Measurements from ENCODE around the gene ANAPC15. TPM values are rescaled to one million over a fixed set of nuclear protein-coding genes. Genes with fewer than 3 reads are reported as not detected.

The ANAPC15 gene
- total RNA-seq, 2 donors from 2014 or later: 26.4 to 30.0 TPM

DNA sequence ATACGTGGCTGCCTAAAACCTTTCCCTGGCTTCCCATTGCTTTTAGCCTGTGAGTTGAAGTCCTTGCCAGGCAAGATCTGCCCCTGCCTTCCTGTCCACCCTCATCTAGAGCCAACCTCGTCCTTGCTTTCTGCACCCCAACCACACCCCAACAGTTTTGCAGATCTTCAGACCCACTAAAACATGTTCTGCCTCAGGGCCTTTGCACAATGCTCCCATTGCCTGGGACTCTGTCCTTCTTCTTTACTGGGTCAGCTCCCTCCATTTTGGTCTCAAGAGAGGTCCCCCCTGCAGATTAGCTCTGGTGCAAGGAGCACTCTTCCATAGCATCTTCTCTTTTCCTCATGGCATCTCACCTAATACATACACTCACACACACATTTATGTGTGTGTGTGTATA, 8.4 kb upstream of the ANAPC15 start:
- H3K27me3 ChIP-seq: no peaks in the 10 kb centered on the region
- H3K9me3 ChIP-seq: no peaks in the 10 kb centered on the region
- no peaks in the 10 kb centered on the region for H3K36me3 ChIP-seq
- H3K4me3 ChIP-seq: no peak overlapping the region
- DNase-seq (ENCODE audit: low spot score): no peak
- no peaks in the 10 kb centered on the region for H3K4me1 ChIP-seq
- H3K27ac ChIP-seq: no peak overlapping the region
- TF ChIP-seq, protein P1, sequence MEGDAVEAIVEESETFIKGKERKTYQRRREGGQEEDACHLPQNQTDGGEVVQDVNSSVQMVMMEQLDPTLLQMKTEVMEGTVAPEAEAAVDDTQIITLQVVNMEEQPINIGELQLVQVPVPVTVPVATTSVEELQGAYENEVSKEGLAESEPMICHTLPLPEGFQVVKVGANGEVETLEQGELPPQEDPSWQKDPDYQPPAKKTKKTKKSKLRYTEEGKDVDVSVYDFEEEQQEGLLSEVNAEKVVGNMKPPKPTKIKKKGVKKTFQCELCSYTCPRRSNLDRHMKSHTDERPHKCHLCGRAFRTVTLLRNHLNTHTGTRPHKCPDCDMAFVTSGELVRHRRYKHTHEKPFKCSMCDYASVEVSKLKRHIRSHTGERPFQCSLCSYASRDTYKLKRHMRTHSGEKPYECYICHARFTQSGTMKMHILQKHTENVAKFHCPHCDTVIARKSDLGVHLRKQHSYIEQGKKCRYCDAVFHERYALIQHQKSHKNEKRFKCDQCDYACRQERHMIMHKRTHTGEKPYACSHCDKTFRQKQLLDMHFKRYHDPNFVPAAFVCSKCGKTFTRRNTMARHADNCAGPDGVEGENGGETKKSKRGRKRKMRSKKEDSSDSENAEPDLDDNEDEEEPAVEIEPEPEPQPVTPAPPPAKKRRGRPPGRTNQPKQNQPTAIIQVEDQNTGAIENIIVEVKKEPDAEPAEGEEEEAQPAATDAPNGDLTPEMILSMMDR (IDR thresholded peaks at IDR 0.05): no peak

DNA sequence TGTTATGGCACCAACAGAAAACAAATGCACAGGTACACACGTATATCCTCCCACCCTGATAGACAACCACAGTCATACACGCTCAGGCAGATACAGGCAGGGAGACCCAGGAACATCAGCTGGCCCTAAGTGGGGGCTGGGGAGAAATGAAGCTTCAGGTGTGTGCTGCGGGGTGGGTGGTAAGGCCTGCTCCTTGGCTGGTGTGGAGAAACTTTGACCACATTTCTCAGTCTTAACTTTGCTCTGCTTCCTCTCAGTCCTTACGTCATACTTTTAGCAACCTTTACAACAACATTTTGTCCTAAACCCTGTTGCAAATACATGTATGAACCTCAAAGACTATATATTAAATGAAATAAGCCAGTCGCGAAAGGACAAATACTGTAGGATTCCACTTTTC, 6.7 kb upstream of the ANAPC15 start:
- no peak for DNase-seq (ENCODE audit: low spot score)
- H3K4me1 ChIP-seq: no peaks in the 10 kb centered on the region
- no peaks in the 10 kb centered on the region for H3K27me3 ChIP-seq
- no peak overlapping the region for H3K4me3 ChIP-seq
- TF ChIP-seq, protein P1 (IDR thresholded peaks at IDR 0.05): no peak
- H3K27ac ChIP-seq: no peak overlapping the region
- H3K36me3 ChIP-seq: no peaks in the 10 kb centered on the region
- H3K9me3 ChIP-seq: no peaks in the 10 kb centered on the region

DNA sequence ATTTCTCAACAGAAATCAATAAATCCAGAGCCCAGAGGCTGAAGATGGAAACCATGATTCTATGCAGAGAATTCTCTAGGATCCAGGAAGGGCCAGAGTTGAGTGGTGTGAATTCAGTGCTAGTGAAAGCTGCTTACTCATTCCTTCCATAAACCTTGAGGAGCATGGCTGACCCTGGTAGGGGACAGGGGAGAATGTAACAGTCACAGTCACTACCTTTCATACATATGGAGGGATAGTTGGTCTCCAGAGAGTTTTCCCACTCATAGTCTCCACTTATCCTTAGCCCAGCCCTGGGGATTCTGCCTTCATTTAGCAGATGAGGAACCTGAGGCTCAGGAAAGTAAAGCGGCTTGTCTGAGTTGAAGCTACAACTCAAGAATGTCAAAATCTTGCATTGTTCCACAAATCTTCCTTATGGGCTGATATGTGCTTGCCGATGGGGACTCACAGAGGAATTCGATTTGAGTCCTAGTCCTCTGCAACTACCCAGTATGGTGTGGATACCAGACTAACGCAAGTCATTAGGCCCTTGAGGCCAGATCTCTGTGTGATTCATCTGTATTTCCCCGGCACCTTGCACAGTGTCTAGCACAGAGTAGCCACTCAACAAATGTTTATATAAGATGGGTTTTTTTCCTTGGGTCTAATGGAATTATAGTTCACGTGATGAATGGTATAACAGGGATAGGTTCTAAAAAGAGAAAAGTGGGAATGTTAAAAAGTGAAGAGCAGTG, 3.7 kb upstream of the ANAPC15 start:
- H3K27me3 ChIP-seq: no peaks in the 10 kb centered on the region
- H3K27ac ChIP-seq: no peak overlapping the region
- TF ChIP-seq, protein P1 (IDR thresholded peaks at IDR 0.05): no peak
- no peaks in the 10 kb centered on the region for H3K9me3 ChIP-seq
- H3K4me3 ChIP-seq: no peak overlapping the region
- peaks cover 0 to 10% of the 10 kb centered on the region in 2 donors for H3K4me1 ChIP-seq
- DNase-seq (ENCODE audit: low spot score): no peak
- no peaks in the 10 kb centered on the region for H3K36me3 ChIP-seq

GRCh38 chr11:72114570-72114969, 2.1 kb upstream of the ANAPC15 start:
- Histone ChIP-seq H3K4me1 (peaks cover 0 to 12% of the 10 kb centered on the region in 2 donors), H3K9me3 (no peaks in the 10 kb centered on the region), H3K4me3 (no peak overlapping the region), H3K27ac (no peak overlapping the region), H3K36me3 (peaks cover 2% of the 10 kb centered on the region), H3K27me3 (no peaks in the 10 kb centered on the region)
- TF ChIP-seq, protein P1 (IDR thresholded peaks at IDR 0.05): no peak
- no peak for DNase-seq (ENCODE audit: low spot score)

- H3K27me3 ChIP-seq: no peaks in the 10 kb centered on the region
- peaks cover 0 to 12% of the 10 kb centered on the region in 2 donors for H3K4me1 ChIP-seq
- H3K27ac ChIP-seq: peak overlapping the region; percentile 96 to 97
- peak overlapping the region; percentile 61 to 65 for H3K4me3 ChIP-seq
- TF ChIP-seq, protein P1 (IDR thresholded peaks at IDR 0.05): no peak
- H3K36me3 ChIP-seq: peaks cover 12% of the 10 kb centered on the region
- no peak for DNase-seq (ENCODE audit: low spot score)
- H3K9me3 ChIP-seq: no peaks in the 10 kb centered on the region
These were observed 698 bp upstream of the ANAPC15 start for GRCh38 chr11:72112978-72113808.
